ENCODE results near the gene SMARCC2.

The SMARCC2 gene

DNA sequence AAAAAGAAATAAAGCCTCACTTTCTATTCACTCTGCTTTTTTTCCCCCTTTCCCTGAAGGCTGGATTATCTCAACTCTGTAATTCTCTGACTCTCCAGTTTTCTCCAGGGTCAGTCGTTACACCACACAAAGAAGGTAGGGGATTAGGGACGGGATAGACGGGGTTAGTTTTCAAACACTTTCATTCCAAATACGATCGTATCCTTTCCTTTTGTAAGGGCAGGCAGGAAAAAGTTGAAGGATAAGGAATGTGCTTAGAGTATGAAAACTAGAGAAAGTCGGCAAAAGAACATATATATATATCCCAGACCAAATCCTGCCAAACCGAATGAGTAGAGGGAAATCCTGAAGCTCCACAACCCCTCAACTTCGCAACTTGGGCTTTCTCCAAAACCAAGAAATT lies 61.8 kb downstream of the SMARCC2 start (continued):
- TF ChIP-seq, protein P1, sequence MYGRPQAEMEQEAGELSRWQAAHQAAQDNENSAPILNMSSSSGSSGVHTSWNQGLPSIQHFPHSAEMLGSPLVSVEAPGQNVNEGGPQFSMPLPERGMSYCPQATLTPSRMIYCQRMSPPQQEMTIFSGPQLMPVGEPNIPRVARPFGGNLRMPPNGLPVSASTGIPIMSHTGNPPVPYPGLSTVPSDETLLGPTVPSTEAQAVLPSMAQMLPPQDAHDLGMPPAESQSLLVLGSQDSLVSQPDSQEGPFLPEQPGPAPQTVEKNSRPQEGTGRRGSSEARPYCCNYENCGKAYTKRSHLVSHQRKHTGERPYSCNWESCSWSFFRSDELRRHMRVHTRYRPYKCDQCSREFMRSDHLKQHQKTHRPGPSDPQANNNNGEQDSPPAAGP (tag by site-specific recombination; IDR thresholded peaks at IDR 0.05), result 0 out of 2 replicates have a peak, but pooled peaks have one; percentile 44
- TF ChIP-seq ZNF274 (IDR thresholded peaks at IDR 0.05; ENCODE audit: low read length) (no peak), ZNF274 (tag by site-specific recombination; IDR thresholded peaks at IDR 0.05; ENCODE audit: borderline replicate concordance) (no peak), ZNF629 (tag by site-specific recombination; IDR thresholded peaks at IDR 0.05) (no peak), ZNF214 (tag by site-specific recombination; IDR thresholded peaks at IDR 0.05; ENCODE audit: borderline replicate concordance) (no peak), ZNF211 (tag by site-specific recombination; IDR thresholded peaks at IDR 0.05; ENCODE audit: low read depth) (no peak), ZXDB (tag by site-specific recombination; IDR thresholded peaks at IDR 0.05) (no peak), REPIN1 (tag by site-specific recombination; IDR thresholded peaks at IDR 0.05; ENCODE audit: low read depth) (no peak), ZNF112 (tag by site-specific recombination; IDR thresholded peaks at IDR 0.05) (no peak), BCL11A (tag by site-specific recombination; IDR thresholded peaks at IDR 0.05; ENCODE audit: low read depth) (no peak), HOXA7 (CRISPR knock-in tag; IDR thresholded peaks at IDR 0.05; ENCODE audit: borderline replicate concordance) (no peak), SETDB1 (IDR thresholded peaks at IDR 0.05; ENCODE audit: insufficient read length, low read length) (no peak), ZNF658 (tag by site-specific recombination; IDR thresholded peaks at IDR 0.05) (no peak), ZNF830 (tag by site-specific recombination; IDR thresholded peaks at IDR 0.05; ENCODE audit: low read depth) (no peak), GLI2 (tag by site-specific recombination; IDR thresholded peaks at IDR 0.05; ENCODE audit: borderline replicate concordance, low read depth) (no peak), PRDM1 (tag by site-specific recombination; IDR thresholded peaks at IDR 0.05) (peak; percentile 96), ZNF292 (tag by site-specific recombination; IDR thresholded peaks at IDR 0.05; ENCODE audit: borderline replicate concordance, low read depth) (no peak), ZNF623 (tag by site-specific recombination; IDR thresholded peaks at IDR 0.05) (no peak), ZNF837 (tag by site-specific recombination; IDR thresholded peaks at IDR 0.05) (no peak), ZNF624 (tag by site-specific recombination; IDR thresholded peaks at IDR 0.05) (no peak), ZNF335 (tag by site-specific recombination; conservative IDR thresholded peaks at IDR 0.05) (no peak), ZFHX2 (tag by site-specific recombination; conservative IDR thresholded peaks at IDR 0.05) (no peak), SCRT2 (tag by site-specific recombination; IDR thresholded peaks at IDR 0.05) (no peak), ZNF596 (tag by site-specific recombination; IDR thresholded peaks at IDR 0.05) (no peak), ZNF76 (tag by site-specific recombination; IDR thresholded peaks at IDR 0.05; ENCODE audit: borderline replicate concordance, low read depth) (0 out of 2 replicates have a peak, but pooled peaks have one; percentile 26), ZNF48 (tag by site-specific recombination; IDR thresholded peaks at IDR 0.05) (no peak), OSR2 (tag by site-specific recombination; IDR thresholded peaks at IDR 0.05) (no peak), ZNF701 (tag by site-specific recombination; IDR thresholded peaks at IDR 0.05) (no peak), SP3 (tag by site-specific recombination; IDR thresholded peaks at IDR 0.05) (no peak)
- TF ChIP-seq, protein P2, sequence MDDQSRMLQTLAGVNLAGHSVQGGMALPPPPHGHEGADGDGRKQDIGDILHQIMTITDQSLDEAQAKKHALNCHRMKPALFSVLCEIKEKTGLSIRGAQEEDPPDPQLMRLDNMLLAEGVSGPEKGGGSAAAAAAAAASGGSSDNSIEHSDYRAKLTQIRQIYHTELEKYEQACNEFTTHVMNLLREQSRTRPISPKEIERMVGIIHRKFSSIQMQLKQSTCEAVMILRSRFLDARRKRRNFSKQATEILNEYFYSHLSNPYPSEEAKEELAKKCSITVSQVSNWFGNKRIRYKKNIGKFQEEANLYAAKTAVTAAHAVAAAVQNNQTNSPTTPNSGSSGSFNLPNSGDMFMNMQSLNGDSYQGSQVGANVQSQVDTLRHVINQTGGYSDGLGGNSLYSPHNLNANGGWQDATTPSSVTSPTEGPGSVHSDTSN (CRISPR knock-in tag; IDR thresholded peaks at IDR 0.05), result no peak
- TF ChIP-seq, protein P3, sequence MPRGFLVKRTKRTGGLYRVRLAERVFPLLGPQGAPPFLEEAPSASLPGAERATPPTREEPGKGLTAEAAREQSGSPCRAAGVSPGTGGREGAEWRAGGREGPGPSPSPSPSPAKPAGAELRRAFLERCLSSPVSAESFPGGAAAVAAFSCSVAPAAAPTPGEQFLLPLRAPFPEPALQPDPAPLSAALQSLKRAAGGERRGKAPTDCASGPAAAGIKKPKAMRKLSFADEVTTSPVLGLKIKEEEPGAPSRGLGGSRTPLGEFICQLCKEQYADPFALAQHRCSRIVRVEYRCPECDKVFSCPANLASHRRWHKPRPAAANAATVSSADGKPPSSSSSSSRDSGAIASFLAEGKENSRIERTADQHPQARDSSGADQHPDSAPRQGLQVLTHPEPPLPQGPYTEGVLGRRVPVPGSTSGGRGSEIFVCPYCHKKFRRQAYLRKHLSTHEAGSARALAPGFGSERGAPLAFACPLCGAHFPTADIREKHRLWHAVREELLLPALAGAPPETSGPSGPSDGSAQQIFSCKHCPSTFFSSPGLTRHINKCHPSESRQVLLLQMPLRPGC (tag by site-specific recombination; IDR thresholded peaks at IDR 0.05), result no peak
- TF ChIP-seq, protein P4, sequence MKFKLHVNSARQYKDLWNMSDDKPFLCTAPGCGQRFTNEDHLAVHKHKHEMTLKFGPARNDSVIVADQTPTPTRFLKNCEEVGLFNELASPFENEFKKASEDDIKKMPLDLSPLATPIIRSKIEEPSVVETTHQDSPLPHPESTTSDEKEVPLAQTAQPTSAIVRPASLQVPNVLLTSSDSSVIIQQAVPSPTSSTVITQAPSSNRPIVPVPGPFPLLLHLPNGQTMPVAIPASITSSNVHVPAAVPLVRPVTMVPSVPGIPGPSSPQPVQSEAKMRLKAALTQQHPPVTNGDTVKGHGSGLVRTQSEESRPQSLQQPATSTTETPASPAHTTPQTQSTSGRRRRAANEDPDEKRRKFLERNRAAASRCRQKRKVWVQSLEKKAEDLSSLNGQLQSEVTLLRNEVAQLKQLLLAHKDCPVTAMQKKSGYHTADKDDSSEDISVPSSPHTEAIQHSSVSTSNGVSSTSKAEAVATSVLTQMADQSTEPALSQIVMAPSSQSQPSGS (tag by site-specific recombination; IDR thresholded peaks at IDR 0.05; ENCODE audit: low read depth), result no peak
- TF ChIP-seq, protein P5, sequence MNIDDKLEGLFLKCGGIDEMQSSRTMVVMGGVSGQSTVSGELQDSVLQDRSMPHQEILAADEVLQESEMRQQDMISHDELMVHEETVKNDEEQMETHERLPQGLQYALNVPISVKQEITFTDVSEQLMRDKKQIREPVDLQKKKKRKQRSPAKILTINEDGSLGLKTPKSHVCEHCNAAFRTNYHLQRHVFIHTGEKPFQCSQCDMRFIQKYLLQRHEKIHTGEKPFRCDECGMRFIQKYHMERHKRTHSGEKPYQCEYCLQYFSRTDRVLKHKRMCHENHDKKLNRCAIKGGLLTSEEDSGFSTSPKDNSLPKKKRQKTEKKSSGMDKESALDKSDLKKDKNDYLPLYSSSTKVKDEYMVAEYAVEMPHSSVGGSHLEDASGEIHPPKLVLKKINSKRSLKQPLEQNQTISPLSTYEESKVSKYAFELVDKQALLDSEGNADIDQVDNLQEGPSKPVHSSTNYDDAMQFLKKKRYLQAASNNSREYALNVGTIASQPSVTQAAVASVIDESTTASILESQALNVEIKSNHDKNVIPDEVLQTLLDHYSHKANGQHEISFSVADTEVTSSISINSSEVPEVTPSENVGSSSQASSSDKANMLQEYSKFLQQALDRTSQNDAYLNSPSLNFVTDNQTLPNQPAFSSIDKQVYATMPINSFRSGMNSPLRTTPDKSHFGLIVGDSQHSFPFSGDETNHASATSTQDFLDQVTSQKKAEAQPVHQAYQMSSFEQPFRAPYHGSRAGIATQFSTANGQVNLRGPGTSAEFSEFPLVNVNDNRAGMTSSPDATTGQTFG (tag by site-specific recombination; IDR thresholded peaks at IDR 0.05; ENCODE audit: borderline replicate concordance), result no peak
- TF ChIP-seq, protein P6, sequence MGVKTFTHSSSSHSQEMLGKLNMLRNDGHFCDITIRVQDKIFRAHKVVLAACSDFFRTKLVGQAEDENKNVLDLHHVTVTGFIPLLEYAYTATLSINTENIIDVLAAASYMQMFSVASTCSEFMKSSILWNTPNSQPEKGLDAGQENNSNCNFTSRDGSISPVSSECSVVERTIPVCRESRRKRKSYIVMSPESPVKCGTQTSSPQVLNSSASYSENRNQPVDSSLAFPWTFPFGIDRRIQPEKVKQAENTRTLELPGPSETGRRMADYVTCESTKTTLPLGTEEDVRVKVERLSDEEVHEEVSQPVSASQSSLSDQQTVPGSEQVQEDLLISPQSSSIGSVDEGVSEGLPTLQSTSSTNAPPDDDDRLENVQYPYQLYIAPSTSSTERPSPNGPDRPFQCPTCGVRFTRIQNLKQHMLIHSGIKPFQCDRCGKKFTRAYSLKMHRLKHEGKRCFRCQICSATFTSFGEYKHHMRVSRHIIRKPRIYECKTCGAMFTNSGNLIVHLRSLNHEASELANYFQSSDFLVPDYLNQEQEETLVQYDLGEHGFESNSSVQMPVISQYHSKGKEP (tag by site-specific recombination; IDR thresholded peaks at IDR 0.05), result no peak

Data from HEK293 (cell line).